Measurements from ENCODE around the gene FUS. TPM values are rescaled to one million over a fixed set of nuclear protein-coding genes. Genes with fewer than 3 reads are reported as not detected.

Gene FUS
- total and polyA plus RNA-seq, 9 of the 15 experiments (the other 6 are each of a cell fraction or from before 2014, with no cell fraction given): 43.9 to 575 (median 87.2) TPM

- POLR2A ChIA-PET: interaction anchor here (0.8 to 2.5 kb wide), 4 partner anchors 9 to 238 kb away, joined by 3 to 9 read pairs (median 8); partner anchors contain the start of genes FUS and TRIM72
- peaks cover 14 to 38% of the 10 kb centered on the region in 2 experiments for H3K4me1 ChIP-seq (replicated peaks in 1 of 2; ENCODE audit: control insufficient read depth in 2 of 2, insufficient read depth in 2 of 2, low read length in 2 of 2)
- H4K20me1 ChIP-seq (replicated peaks; ENCODE audit: control insufficient read depth, insufficient read depth, low read length): no peaks in the 10 kb centered on the region
- ATAC-seq (peak; percentile 56), DNase-seq (ENCODE audit: extremely low read depth in 1 of 4, low spot score in 3 of 4) (peak in 1 of 4 experiments; percentile 18), FAIRE-seq (no peak)
- H3K4me3 ChIP-seq: no peak overlapping the region
- BruUV-seq (replicated peaks): no TSS peak
- intact Hi-C loops (cut with micrococcal nuclease) (no loop called here), in situ Hi-C loops (cut with MboI) (no loop called here)
- WGBS (ENCODE audit: insufficient coverage, low coverage, missing lambda C conversion rate): 95% methylated on average over 4 of the region's 4 CpGs
- H3K4me2 ChIP-seq (ENCODE audit: insufficient read depth, low read length): no peak overlapping the region
- TF ChIP-seq CREB5 (CRISPR knock-in tag; IDR thresholded peaks at IDR 0.05) (no peak), HBP1 (CRISPR knock-in tag; IDR thresholded peaks at IDR 0.05) (no peak), ZNF75A (CRISPR knock-in tag; IDR thresholded peaks at IDR 0.05) (no peak), ZNF347 (CRISPR knock-in tag; IDR thresholded peaks at IDR 0.05; ENCODE audit: low read depth) (no peak), HNRNPLL (IDR thresholded peaks at IDR 0.05; ENCODE audit: low read depth, low read length, poor library complexity, severe bottlenecking) (no peak), KAT7 (CRISPR knock-in tag; IDR thresholded peaks at IDR 0.05; ENCODE audit: borderline replicate concordance) (no peak), ZNF143 (CRISPR knock-in tag; IDR thresholded peaks at IDR 0.05) (no peak), TAL1 (IDR thresholded peaks at IDR 0.05) (no peak), BRD9 (IDR thresholded peaks at IDR 0.05; ENCODE audit: low read depth, partially characterized antibody) (no peak), MCM5 (IDR thresholded peaks at IDR 0.05; ENCODE audit: low read depth) (no peak), ZBTB33 (CRISPR knock-in tag; IDR thresholded peaks at IDR 0.05) (no peak), RCOR1 (IDR thresholded peaks at IDR 0.05; ENCODE audit: borderline replicate concordance in 1 of 2, low read depth in 2 of 2, low read length in 2 of 2) (no peak)
- TF ChIP-seq, protein P1, sequence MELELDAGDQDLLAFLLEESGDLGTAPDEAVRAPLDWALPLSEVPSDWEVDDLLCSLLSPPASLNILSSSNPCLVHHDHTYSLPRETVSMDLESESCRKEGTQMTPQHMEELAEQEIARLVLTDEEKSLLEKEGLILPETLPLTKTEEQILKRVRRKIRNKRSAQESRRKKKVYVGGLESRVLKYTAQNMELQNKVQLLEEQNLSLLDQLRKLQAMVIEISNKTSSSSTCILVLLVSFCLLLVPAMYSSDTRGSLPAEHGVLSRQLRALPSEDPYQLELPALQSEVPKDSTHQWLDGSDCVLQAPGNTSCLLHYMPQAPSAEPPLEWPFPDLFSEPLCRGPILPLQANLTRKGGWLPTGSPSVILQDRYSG (tag; conservative IDR thresholded peaks at IDR 0.05; ENCODE audit: low read depth): no peak
- no peaks in the 10 kb centered on the region for H3K9me1 ChIP-seq (ENCODE audit: control insufficient read depth, insufficient read depth, low read length)
- H3K79me2 ChIP-seq (ENCODE audit: control insufficient read depth, insufficient read depth, low read length): no peaks in the 10 kb centered on the region
- peaks cover 6% of the 10 kb centered on the region for H3K9me3 ChIP-seq (replicated peaks; ENCODE audit: control insufficient read depth, insufficient read depth, low read depth, low read length)
- H3K27ac ChIP-seq (ENCODE audit: extremely low read depth, low read depth, low read length): no peak overlapping the region
- peak overlapping the region in 1 of 2 experiments; percentile 70; a peak in 1 of 4 replicates for H3K9ac ChIP-seq (ENCODE audit: insufficient read depth in 1 of 2, low read depth in 2 of 2, low read length in 2 of 2)
- peak overlapping the region; percentile 15; the same call in 1 of the 2 replicates for H2AFZ ChIP-seq (ENCODE audit: low read depth, low read length)
- H3K27me3 ChIP-seq (ENCODE audit: control insufficient read depth in 2 of 2, insufficient read depth in 2 of 2, low read length in 2 of 2): no peaks in the 10 kb centered on the region
- CTCF ChIA-PET (ENCODE audit: low intra/inter-chr PET ratio): no interaction called here
- no peaks in the 10 kb centered on the region for H3K36me3 ChIP-seq (ENCODE audit: control insufficient read depth, insufficient read depth, low read length)
Measured at GRCh38 chr16:31228206-31228605, 48.3 kb downstream of the FUS start.
